SU-DHL-6 (cell line): ENCODE measurements around the gene HSP90AA1.

Source experiments
- CTCF ChIP-seq: fragments of 200-600 bp; sonication (generic); IDR thresholded peaks from one replicate; pipeline ENCODE4 v1.5.1; 2017; ENCODE audit warnings: antibody characterized with exemption, mild to moderate bottlenecking, low read length, moderate library complexity; ENCODE audit not compliant: insufficient read depth, poor library complexity, severe bottlenecking
- EZH2phosphoT487 ChIP-seq: fragments of 200-600 bp; sonication (generic), shearing (Covaris generic); conservative IDR thresholded peaks from 2 replicates; pipeline ENCODE4 v1.6.1; 2018; ENCODE audit warnings: mild to moderate bottlenecking, antibody characterized with exemption, low read length, moderate library complexity, mixed read lengths

GRCh38 chr14:102103062-102103695, 16.3 kb upstream of the HSP90AA1 start:
- no peak for TF ChIP-seq CTCF
- no peak for TF ChIP-seq EZH2phosphoT487
